Astrocyte of the cerebellum (primary cell): ENCODE data around the gene ZFPM1.

Experiments used
- DNase-seq: peaks from one replicate; pipeline ENCODE4 v3.0.0-alpha.2; 2011; ENCODE audit warnings: low read depth
- H3K4me3 ChIP-seq: 2 replicates; pipeline ENCODE4 v1.5.1; 2011; ENCODE audit warnings: mild to moderate bottlenecking, low read depth, low read length, moderate library complexity
- CTCF ChIP-seq: IDR thresholded peaks from 2 replicates; pipeline ENCODE4 v1.5.1; 2012; ENCODE audit warnings: low read length, low read depth, moderate library complexity, mild to moderate bottlenecking; ENCODE audit errors: missing control alignments
- in situ Hi-C: cut with HindIII; loops from 2 replicates; pipeline ENCODE4 v1.10.0; 2017; ENCODE audit warnings: low sequenced_read_pairs

Gene ZFPM1

DNA sequence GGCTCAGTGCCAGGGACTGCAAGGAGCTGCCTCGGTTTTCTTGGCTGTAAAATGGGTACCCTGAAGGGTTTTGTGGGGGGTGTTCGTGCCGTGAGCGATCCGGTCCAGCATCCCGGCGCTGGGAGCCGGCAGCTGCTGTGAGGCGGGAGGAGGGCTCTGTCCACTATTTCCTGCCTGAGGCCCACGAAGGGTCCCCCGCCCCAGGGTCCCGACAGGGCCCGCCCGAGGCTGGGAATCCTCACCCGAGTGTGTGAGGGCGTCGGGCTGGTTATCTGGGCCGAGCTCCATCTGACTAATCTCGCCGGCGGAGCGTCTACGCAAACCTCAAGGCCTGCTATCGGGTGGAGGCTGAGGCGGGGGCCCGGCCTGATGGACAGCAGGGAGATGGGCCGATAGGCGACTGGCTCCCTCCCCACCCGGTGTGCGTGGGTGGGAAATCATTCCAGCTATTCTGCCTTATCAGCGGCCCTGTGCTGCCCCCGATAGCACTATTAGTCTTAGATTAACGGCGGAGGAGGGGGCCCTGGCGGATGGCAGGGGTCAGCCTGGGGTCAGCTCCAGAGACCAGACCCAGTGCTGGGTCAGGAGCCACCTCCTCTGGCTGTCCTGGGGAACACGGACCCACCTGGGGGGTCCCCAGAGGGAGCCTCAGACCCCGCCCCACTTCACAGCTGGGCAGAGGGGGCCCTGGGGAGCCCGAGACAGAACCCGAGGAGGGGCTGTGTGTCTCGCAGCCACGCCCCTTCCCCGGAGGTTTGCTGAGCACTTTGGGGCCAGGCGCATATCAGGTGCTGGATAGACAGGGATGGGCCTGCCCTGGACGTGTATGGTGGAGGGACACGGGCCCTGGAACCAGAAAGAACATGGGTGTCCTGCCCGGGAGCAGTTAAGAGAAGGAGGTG lies 44.7 kb downstream of the ZFPM1 start:
- in situ Hi-C loops, result no loop called here
- no peak overlapping the region for H3K4me3 ChIP-seq
- DNase-seq, result no peak
- TF ChIP-seq CTCF, result no peak

DNA sequence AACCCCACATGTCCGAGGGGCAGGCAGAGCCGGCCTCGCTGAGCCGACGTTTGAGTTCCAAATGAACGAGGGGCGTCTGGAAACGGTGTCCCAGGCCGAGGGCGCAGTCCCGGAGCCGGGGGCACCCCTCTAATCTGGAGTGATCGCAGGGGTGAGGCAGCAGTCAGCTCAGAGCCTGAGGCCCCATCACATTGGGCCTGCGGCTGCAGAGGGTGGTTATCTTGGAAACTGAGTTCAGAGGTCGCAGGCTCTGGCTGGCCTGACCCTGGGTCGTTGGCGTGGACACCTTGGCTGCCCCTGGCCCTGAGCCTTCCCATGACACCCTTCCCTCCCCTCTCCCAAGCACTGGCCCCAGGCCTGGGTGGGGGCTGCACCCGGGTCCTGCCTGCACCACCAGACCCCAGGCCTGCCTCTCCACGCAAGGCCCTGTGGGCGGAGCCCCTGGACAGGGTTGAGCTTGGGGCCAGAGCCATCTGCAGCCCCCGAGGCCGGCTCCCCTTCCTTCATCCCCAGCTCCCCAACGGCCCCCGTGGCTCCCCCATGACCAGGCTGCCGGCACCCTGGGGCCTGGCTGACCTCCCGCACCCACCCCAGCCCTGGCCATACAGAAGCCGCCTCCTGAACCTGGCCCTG lies 45.6 kb downstream of the ZFPM1 start:
- in situ Hi-C loops, result no loop called here
- no peak for DNase-seq
- no peak overlapping the region for H3K4me3 ChIP-seq
- no peak for TF ChIP-seq CTCF

GRCh38 chr16:88499292-88499691 lies 46.2 kb downstream of the ZFPM1 start:
- no peak for DNase-seq
- no peak for TF ChIP-seq CTCF
- in situ Hi-C loops, result no loop called here
- no peak overlapping the region for H3K4me3 ChIP-seq

DNA sequence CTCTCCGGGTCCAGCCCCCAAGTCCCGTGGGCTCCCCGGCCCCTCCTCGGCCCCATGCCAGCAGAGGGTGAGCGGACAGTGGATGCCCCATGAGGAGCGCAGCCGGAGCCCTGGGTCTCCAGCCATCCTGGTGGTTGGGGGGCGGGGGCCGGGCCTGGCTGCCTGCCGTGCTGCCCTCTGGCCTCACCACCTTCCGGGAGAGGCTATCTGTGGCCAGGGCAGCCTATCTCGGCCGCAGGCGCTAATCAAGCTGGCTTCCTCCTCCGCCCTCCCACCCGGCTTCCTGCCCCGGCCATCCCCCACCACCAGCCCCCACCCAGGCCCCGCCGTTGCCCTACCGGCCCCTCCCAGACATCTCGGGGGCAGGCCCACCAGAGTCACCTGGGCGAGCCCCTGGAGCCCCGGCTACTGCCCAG lies 46.8 kb downstream of the ZFPM1 start:
- in situ Hi-C loops, result no loop called here

GRCh38 chr16:88500255-88500661 lies 47.2 kb downstream of the ZFPM1 start:
- no peak overlapping the region for H3K4me3 ChIP-seq
- TF ChIP-seq CTCF, result no peak
- in situ Hi-C loops, result no loop called here
- no peak for DNase-seq

More for the DNA sequence above, 46.8 kb downstream of the ZFPM1 start:
- DNase-seq, result no peak
- TF ChIP-seq CTCF, result no peak
- no peak overlapping the region for H3K4me3 ChIP-seq

- TF ChIP-seq CTCF, result no peak
- no peak for DNase-seq
- no peak overlapping the region for H3K4me3 ChIP-seq
- in situ Hi-C loops, result no loop called here
These were observed 49.3 kb downstream of the ZFPM1 start for GRCh38 chr16:88502371-88502770.
